ENCODE measurements around the gene SLA2. TPM values are rescaled to one million over a fixed set of nuclear protein-coding genes. Genes with fewer than 3 reads are reported as not detected.
"Not testable (repeated sequence)": the region's sequence is repeated elsewhere in the genome, so short reads cannot be mapped to it uniquely, and the experiment has no call there.

The SLA2 gene
- total and polyA plus RNA-seq, 3 donors from 2014 or later = 0.47 to 1.1 (median 0.87) TPM

- 29 to 33% methylated on average over 13 to 17 of the region's 17 CpGs for WGBS, 2 donors
- intact Hi-C loops (cut with DNase I; ENCODE audit: low total_unique reads) = loop anchor here (5.0 kb wide), 1 partner anchor 35 kb away; the partner anchor contains the start of gene RAB5IF
- no peaks in the 10 kb centered on the region for H3K36me3 ChIP-seq (ENCODE audit: low read depth, missing control alignments)
- no peak for DNase-seq
- no peaks in the 10 kb centered on the region for H3K9me3 ChIP-seq
- H3K27ac ChIP-seq = peak overlapping the region; percentile 28 to 93
- no peaks in the 10 kb centered on the region for H3K27me3 ChIP-seq
- H3K4me3 ChIP-seq = peak overlapping the region in 1 of 2 donors; percentile 97
- H3K4me1 ChIP-seq = peaks cover 34% of the 10 kb centered on the region
- TF ChIP-seq CTCF (IDR thresholded peaks at IDR 0.05) (no peak), POLR2A (IDR thresholded peaks at IDR 0.05) (no peak)
Observed at GRCh38 chr20:36571564-36572504, 74.2 kb downstream of the SLA2 start.

GRCh38 chr20:36569847-36570429 is 76.1 kb downstream of the SLA2 start:
- no peak for DNase-seq
- Histone ChIP-seq H3K9me3 (no peaks in the 10 kb centered on the region), H3K4me3 (no peak overlapping the region), H3K36me3 (ENCODE audit: low read depth, missing control alignments) (no peaks in the 10 kb centered on the region), H3K4me1 (peaks cover 17% of the 10 kb centered on the region), H3K27me3 (no peaks in the 10 kb centered on the region), H3K27ac (no peak overlapping the region)
- WGBS, 2 donors = 84 to 86% methylated on average over 7 of the region's 7 CpGs
- TF ChIP-seq CTCF (IDR thresholded peaks at IDR 0.05) (no peak), POLR2A (IDR thresholded peaks at IDR 0.05) (no peak)
- intact Hi-C loops (cut with DNase I; ENCODE audit: low total_unique reads) = loop anchor here (5.0 kb wide), 1 partner anchor 37 kb away; the partner anchor contains the start of gene RAB5IF

- no peak for DNase-seq
- intact Hi-C loops (cut with DNase I; ENCODE audit: low total_unique reads) = no loop called here
- TF ChIP-seq POLR2A (IDR thresholded peaks at IDR 0.05) = no peak
- TF ChIP-seq CTCF (IDR thresholded peaks at IDR 0.05) = no peak
- Histone ChIP-seq H3K36me3 (ENCODE audit: low read depth, missing control alignments) (no peaks in the 10 kb centered on the region), H3K27me3 (no peaks in the 10 kb centered on the region), H3K4me3 (no peak overlapping the region), H3K4me1 (no peaks in the 10 kb centered on the region), H3K9me3 (no peaks in the 10 kb centered on the region), H3K27ac (no peak overlapping the region)
- 94 to 97% methylated on average over 3 of the region's 3 CpGs for whole genome bisulfite sequencing, 2 donors
Observed at GRCh38 chr20:36565520-36565919, 80.5 kb downstream of the SLA2 start.

- WGBS, 2 donors = 90 to 94% methylated on average over 6 of the region's 6 CpGs
- intact Hi-C loops (cut with DNase I; ENCODE audit: low total_unique reads); H3K4me1 ChIP-seq; H3K9me3 ChIP-seq; H3K27me3 ChIP-seq; H3K4me3 ChIP-seq; H3K27ac ChIP-seq; H3K36me3 ChIP-seq (ENCODE audit: low read depth, missing control alignments); DNase-seq: not testable (repeated sequence)
Observed at GRCh38 chr20:36564726-36565121, 81.3 kb downstream of the SLA2 start.

- intact Hi-C loops (cut with DNase I; ENCODE audit: low total_unique reads); H3K36me3 ChIP-seq (ENCODE audit: low read depth, missing control alignments); H3K9me3 ChIP-seq; H3K4me1 ChIP-seq; H3K27me3 ChIP-seq; H3K4me3 ChIP-seq; H3K27ac ChIP-seq; DNase-seq: not testable (repeated sequence)
- 93% methylated on average over 13 of the region's 13 CpGs for WGBS, 2 donors
Observed at GRCh38 chr20:36564078-36564725, 81.8 kb downstream of the SLA2 start.
